ENCODE results near the gene KCNJ10.
A peak's percentile ranks its signal among the peaks of the same experiment; 100 is the strongest.

The KCNJ10 gene

GRCh38 chr1:160017592-160017991 is 52.4 kb downstream of the KCNJ10 start:
- no peak for TF ChIP-seq CTCF (IDR thresholded peaks at IDR 0.05; ENCODE audit: extremely low read depth, missing control alignments)
- no peak for DNase-seq (ENCODE audit: low spot score)

- DNase-seq (ENCODE audit: low spot score), result no peak
Observed at GRCh38 chr1:160011781-160012180, 58.2 kb downstream of the KCNJ10 start.

GRCh38 chr1:160009801-160010200 is 60.2 kb downstream of the KCNJ10 start:
- DNase-seq (ENCODE audit: low spot score), result no peak
- no peak for TF ChIP-seq CTCF (IDR thresholded peaks at IDR 0.05; ENCODE audit: extremely low read depth, missing control alignments)

More at GRCh38 chr1:160011781-160012180, 58.2 kb downstream of the KCNJ10 start:
- TF ChIP-seq CTCF (IDR thresholded peaks at IDR 0.05; ENCODE audit: extremely low read depth, missing control alignments), result no peak

GRCh38 chr1:160009081-160009480 is 60.9 kb downstream of the KCNJ10 start:
- DNase-seq (ENCODE audit: low spot score), result no peak
- no peak for TF ChIP-seq CTCF (IDR thresholded peaks at IDR 0.05; ENCODE audit: extremely low read depth, missing control alignments)

GRCh38 chr1:160007577-160008200 is 62.3 kb downstream of the KCNJ10 start:
- peak; percentile 27 for DNase-seq (ENCODE audit: low spot score)

GRCh38 chr1:160006312-160006940 is 63.5 kb downstream of the KCNJ10 start:
- TF ChIP-seq CTCF (IDR thresholded peaks at IDR 0.05; ENCODE audit: extremely low read depth, missing control alignments), result peak; percentile 94

More at GRCh38 chr1:160007577-160008200, 62.3 kb downstream of the KCNJ10 start:
- TF ChIP-seq CTCF (IDR thresholded peaks at IDR 0.05; ENCODE audit: extremely low read depth, missing control alignments), result peak; percentile 55

GRCh38 chr1:160005070-160005469 is 64.9 kb downstream of the KCNJ10 start:
- DNase-seq (ENCODE audit: low spot score), result no peak
- no peak for TF ChIP-seq CTCF (IDR thresholded peaks at IDR 0.05; ENCODE audit: extremely low read depth, missing control alignments)

More at GRCh38 chr1:160006312-160006940, 63.5 kb downstream of the KCNJ10 start:
- peak; percentile 78 for DNase-seq (ENCODE audit: low spot score)
